ENCODE data around the gene FUT1. TPM values are rescaled to one million over a fixed set of nuclear protein-coding genes. Genes with fewer than 3 reads are reported as not detected.

The FUT1 gene
- total RNA-seq, 4 donors from 2014 or later = 1.7 to 3.0 (median 2.0) TPM

DNA sequence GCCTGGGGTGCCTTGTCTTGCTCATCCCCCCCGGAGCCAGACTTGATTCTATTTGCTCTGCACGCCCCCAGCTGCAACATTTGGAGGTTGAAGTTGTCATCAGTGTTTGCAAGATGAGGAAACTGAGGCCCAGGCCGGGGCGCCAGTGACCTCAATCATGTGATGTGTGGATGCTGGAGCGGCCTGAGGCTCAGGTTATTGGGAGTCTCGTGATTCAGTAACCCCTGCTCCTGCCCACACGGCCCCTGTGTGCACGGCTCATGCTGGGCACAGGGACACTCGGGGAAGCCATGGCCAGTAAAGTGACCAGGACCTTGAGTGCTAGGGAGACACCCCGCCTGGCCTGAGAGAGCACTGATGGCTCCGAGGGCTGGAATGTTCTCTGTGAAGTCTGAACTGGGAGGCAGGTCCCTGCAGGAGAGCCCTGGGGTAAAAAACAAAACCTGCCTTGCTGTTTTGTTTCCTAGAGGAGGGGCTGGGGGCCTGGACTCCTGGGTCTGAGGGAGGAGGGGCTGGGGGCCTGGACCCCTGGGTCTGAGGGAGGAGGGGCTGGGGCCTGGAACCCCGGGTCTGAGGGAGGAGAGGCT is 4.7 kb upstream of the FUT1 start:
- no peaks in the 10 kb centered on the region for H3K9me3 ChIP-seq
- H3K27me3 ChIP-seq = no peaks in the 10 kb centered on the region
- 84 to 98% methylated on average over 4 to 10 of the region's 12 CpGs for WGBS, 2 donors
- H3K27ac ChIP-seq = no peak overlapping the region
- no peak for TF ChIP-seq POLR2A (IDR thresholded peaks at IDR 0.05)
- TF ChIP-seq, protein P1, sequence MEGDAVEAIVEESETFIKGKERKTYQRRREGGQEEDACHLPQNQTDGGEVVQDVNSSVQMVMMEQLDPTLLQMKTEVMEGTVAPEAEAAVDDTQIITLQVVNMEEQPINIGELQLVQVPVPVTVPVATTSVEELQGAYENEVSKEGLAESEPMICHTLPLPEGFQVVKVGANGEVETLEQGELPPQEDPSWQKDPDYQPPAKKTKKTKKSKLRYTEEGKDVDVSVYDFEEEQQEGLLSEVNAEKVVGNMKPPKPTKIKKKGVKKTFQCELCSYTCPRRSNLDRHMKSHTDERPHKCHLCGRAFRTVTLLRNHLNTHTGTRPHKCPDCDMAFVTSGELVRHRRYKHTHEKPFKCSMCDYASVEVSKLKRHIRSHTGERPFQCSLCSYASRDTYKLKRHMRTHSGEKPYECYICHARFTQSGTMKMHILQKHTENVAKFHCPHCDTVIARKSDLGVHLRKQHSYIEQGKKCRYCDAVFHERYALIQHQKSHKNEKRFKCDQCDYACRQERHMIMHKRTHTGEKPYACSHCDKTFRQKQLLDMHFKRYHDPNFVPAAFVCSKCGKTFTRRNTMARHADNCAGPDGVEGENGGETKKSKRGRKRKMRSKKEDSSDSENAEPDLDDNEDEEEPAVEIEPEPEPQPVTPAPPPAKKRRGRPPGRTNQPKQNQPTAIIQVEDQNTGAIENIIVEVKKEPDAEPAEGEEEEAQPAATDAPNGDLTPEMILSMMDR (IDR thresholded peaks at IDR 0.05) = no peak
- intact Hi-C loops (cut with DNase I) = no loop called here
- peaks cover 4 to 13% of the 10 kb centered on the region in 2 donors for H3K4me1 ChIP-seq
- H3K36me3 ChIP-seq = no peaks in the 10 kb centered on the region
- DNase-seq = no peak
- H3K4me3 ChIP-seq (replicated peaks in 1 of 3) = no peak overlapping the region

DNA sequence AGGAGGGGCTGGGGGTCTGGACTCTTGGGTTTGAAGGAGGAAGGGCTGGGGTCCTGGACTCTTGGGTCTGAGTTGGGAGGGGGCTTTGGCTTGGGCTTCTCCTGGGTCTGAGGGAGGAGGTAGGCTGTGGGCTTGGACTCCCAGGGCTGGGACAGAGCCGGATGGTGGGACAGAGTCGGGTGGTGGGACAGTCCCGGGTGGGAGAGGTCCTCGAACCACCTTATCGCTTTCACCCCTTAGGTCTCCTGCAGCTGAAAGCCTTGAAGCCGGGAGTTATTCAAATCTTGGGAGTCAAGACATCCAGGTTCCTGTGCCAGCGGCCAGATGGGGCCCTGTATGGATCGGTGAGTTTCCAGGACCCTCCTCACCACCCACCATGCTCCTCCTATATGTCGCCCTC is 4.2 kb upstream of the FUT1 start:
- H3K4me3 ChIP-seq (replicated peaks in 1 of 3) = no peak overlapping the region
- H3K4me1 ChIP-seq = peaks cover 4 to 17% of the 10 kb centered on the region in 2 donors
- H3K27ac ChIP-seq = no peak overlapping the region
- intact Hi-C loops (cut with DNase I) = no loop called here
- no peak for TF ChIP-seq POLR2A (IDR thresholded peaks at IDR 0.05)
- TF ChIP-seq, protein P1 (IDR thresholded peaks at IDR 0.05) = no peak
- WGBS, 2 donors = 85 to 91% methylated on average over 9 of the region's 9 CpGs
- no peak for DNase-seq
- no peaks in the 10 kb centered on the region for H3K36me3 ChIP-seq
- H3K9me3 ChIP-seq = no peaks in the 10 kb centered on the region
- no peaks in the 10 kb centered on the region for H3K27me3 ChIP-seq

DNA sequence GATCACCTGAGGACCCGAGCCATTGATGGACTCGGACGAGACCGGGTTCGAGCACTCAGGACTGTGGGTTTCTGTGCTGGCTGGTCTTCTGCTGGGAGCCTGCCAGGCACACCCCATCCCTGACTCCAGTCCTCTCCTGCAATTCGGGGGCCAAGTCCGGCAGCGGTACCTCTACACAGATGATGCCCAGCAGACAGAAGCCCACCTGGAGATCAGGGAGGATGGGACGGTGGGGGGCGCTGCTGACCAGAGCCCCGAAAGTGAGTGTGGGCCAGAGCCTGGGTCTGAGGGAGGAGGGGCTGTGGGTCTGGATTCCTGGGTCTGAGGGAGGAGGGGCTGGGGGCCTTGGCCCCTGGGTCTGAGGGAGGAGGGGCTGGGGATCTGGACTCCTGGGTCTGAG is 3.8 kb upstream of the FUT1 start:
- intact Hi-C loops (cut with DNase I) = no loop called here
- no peak for TF ChIP-seq POLR2A (IDR thresholded peaks at IDR 0.05)
- TF ChIP-seq, protein P1 (IDR thresholded peaks at IDR 0.05) = no peak
- peaks cover 4 to 17% of the 10 kb centered on the region in 2 donors for H3K4me1 ChIP-seq
- H3K27ac ChIP-seq = no peak overlapping the region
- H3K36me3 ChIP-seq = no peaks in the 10 kb centered on the region
- DNase-seq = no peak
- no peaks in the 10 kb centered on the region for H3K9me3 ChIP-seq
- WGBS, 2 donors = 23 to 84% methylated on average over 3 to 6 of the region's 11 CpGs
- no peak overlapping the region for H3K4me3 ChIP-seq (replicated peaks in 1 of 3)
- H3K27me3 ChIP-seq = no peaks in the 10 kb centered on the region

DNA sequence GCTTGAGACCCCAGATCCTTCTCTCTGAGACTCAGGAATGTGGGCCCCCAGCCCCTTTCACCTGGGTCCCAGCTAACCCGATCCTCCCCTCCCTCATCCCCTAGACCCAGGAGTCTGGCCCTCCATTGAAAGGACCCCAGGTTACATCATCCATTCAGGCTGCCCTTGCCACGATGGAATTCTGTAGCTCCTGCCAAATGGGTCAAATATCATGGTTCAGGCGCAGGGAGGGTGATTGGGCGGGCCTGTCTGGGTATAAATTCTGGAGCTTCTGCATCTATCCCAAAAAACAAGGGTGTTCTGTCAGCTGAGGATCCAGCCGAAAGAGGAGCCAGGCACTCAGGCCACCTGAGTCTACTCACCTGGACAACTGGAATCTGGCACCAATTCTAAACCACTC is 3.3 kb upstream of the FUT1 start:
- Histone ChIP-seq H3K9me3 (no peaks in the 10 kb centered on the region), H3K27me3 (no peaks in the 10 kb centered on the region), H3K36me3 (no peaks in the 10 kb centered on the region), H3K27ac (no peak overlapping the region), H3K4me3 (replicated peaks in 1 of 3) (no peak overlapping the region), H3K4me1 (peaks cover 4 to 17% of the 10 kb centered on the region in 2 donors)
- 53 to 63% methylated on average over 5 of the region's 5 CpGs for WGBS, 2 donors
- intact Hi-C loops (cut with DNase I) = no loop called here
- TF ChIP-seq, protein P1 (IDR thresholded peaks at IDR 0.05) = no peak
- no peak for TF ChIP-seq POLR2A (IDR thresholded peaks at IDR 0.05)
- DNase-seq = no peak

DNA sequence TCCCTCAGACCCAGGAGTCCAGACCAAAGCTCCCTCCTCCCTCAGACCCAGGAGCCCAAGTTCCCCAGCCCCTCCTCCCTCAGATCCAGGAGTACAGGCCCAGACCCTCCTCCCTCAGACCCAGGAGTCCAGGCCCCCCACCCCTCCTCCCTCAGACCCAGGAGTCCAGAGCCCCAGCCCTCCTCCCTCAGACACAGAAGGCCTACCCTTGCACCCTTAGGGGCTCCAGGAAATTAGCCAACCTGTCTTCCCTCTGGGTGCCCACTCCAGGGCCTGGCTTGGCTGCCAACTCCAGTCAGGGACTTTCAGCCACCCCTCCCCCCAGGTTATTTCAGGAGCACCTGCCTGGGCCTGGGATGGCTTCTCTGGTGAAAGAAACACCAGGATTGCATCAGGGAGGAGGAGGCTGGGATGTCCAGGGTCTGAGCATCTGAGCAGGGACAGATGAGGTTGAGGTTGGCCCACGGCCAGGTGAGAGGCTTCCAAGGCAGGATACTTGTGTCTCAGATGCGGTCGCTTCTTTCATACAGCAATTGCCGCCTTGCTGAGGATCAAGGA is 2.7 kb upstream of the FUT1 start, which contains the start of gene FGF21:
FGF21 (plus strand) TSS at position 441 of the 558 bp plus-strand sequence. CDS start 713 bp downstream, outside the sequence.
- TF ChIP-seq, protein P1 (IDR thresholded peaks at IDR 0.05) = no peak
- no peak for TF ChIP-seq POLR2A (IDR thresholded peaks at IDR 0.05)
- peaks cover 4 to 17% of the 10 kb centered on the region in 2 donors for H3K4me1 ChIP-seq
- H3K27ac ChIP-seq = no peak within 1 kb of the TSS
- H3K9me3 ChIP-seq = no peaks in the 10 kb centered on the region
- no peak for DNase-seq
- no peak within 1 kb of the TSS for H3K4me3 ChIP-seq (replicated peaks in 1 of 3)
- intact Hi-C loops (cut with DNase I) = no loop called here
- no peaks in the 10 kb centered on the region for H3K27me3 ChIP-seq
- WGBS, 2 donors = 80 to 87% methylated on average over 2 to 4 of the region's 4 CpGs
- H3K36me3 ChIP-seq = no peaks in the 10 kb centered on the region
